MG63 (cell line): Measurements from ENCODE around the gene CROT. TPM values are rescaled to one million over a fixed set of nuclear protein-coding genes. Genes with fewer than 3 reads are reported as not detected.

ENCODE experiments used
- DNase-seq: peaks from one replicate; pipeline ENCODE4 v3.0.0-alpha.2; 2020
- H3K27me3 ChIP-seq: fragments of 250-450 bp; sonication (Bioruptor Pico); 2 replicates; pipeline ENCODE4 v1.5.1; 2020; ENCODE audit warnings: mild to moderate bottlenecking, moderate library complexity
- H3K36me3 ChIP-seq: fragments of 250-450 bp; sonication (Bioruptor Pico); 2 replicates; pipeline ENCODE4 v1.5.1; 2020; ENCODE audit warnings: mild to moderate bottlenecking, moderate library complexity
- H3K4me3 ChIP-seq: fragments of 250-450 bp; sonication (Bioruptor Pico); 2 replicates; pipeline ENCODE4 v1.5.1; 2020; ENCODE audit warnings: mild to moderate bottlenecking, moderate library complexity
- H3K9me3 ChIP-seq: fragments of 250-450 bp; sonication (Bioruptor Pico); 2 replicates; pipeline ENCODE4 v1.5.1; 2020; ENCODE audit warnings: mild to moderate bottlenecking, moderate library complexity
- total RNA-seq: library from RNA; depleted of rRNA; stranded (reverse); fragments of >200 nt; shearing (Covaris generic); gene quantifications from 2 replicates; pipeline ENCODE4 v1.2.3, GENCODE V29; 2014; ENCODE audit warnings: low replicate concordance; rRNA removed

Gene CROT
- total RNA-seq, 1 experiment from 2014 or later, result 4.5 TPM

DNA sequence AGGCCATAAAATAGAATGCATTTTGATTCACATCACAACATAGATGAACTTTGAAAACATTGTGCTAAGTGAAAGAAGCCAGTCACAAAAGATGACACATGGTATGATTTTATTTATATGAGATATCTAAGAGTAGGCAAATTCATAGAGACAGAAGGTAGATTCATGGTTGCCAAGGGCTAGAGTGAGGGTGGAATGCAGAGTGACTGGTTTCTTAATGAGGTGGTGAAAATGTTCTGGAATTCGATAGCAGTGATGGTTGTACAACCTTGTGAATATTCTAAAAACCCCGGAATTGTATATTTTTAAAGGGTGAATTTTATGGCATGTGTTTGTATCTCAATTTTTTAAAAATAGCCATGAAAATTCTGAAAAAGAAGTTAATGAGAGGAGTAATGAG lies 87.1 kb downstream of the CROT start:
- H3K9me3 ChIP-seq, result no peaks in the 10 kb centered on the region
- no peak overlapping the region for H3K4me3 ChIP-seq
- no peaks in the 10 kb centered on the region for H3K36me3 ChIP-seq
- H3K27me3 ChIP-seq, result no peaks in the 10 kb centered on the region
- no peak for DNase-seq

DNA sequence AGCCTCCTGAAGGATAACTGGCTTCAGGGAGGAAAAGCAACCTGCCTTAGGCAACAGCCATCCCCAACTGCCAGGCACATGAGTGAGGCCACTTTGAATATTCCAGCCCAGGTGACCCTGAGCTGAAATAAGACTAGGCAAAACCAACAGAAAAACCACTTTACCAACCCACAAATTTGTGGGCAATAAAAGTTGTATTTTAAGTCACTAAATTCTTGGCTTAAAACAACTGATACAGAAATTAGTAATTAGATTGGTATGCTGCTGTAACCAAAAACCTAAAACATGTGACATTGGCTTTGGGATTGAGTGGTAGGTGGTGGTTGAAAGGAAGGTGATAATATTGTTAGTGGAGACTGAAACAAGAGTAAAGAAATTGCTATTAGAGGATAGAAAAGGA lies 90.1 kb downstream of the CROT start:
- no peaks in the 10 kb centered on the region for H3K9me3 ChIP-seq
- no peak for DNase-seq
- H3K4me3 ChIP-seq, result no peak overlapping the region
- H3K36me3 ChIP-seq, result no peaks in the 10 kb centered on the region
- no peaks in the 10 kb centered on the region for H3K27me3 ChIP-seq

DNA sequence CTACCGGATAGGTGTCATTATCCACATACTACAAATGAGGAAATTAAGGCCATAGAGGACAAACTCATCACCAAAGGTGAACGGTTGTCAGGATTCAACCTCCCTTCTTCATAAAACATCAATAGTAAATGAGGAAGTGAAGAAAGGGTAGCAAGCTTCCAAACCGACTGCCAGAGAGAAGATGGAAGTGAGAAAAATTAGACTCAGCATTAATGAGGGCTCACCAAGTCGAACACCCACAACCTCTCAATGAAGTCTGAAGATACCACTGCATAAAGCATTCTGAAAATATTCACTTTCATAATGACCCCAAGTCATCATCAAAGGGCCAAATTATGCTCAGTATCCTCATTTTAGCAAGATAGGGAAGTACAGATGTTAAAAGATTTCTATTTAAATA lies 100.4 kb downstream of the CROT start:
- no peak for DNase-seq

DNA sequence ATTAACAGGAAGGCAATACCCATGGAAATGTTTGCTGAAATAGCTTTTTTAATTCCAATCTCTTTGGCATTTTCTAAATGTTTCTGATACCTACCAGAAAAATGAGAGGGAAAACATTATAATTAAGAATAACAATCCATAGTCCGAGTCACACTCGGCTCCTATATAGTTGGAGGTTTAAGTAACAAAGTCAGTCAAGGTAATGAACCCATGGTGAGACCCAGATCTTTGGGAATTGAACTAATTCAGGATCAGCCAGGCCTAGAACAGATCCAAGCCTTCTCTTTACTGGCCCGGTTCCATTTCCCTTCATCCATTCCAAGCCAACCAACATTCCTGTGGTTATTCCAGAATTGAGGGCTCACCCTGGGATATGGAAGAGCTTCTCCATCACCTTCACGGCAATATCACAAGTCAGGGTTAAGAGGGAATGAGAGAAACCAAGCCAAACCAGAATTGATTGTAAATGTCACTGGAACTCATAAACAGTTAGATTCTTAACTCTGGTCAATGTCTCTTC lies 101.7 kb downstream of the CROT start:
- Histone ChIP-seq H3K9me3 (no peaks in the 10 kb centered on the region), H3K4me3 (no peak overlapping the region), H3K27me3 (no peaks in the 10 kb centered on the region), H3K36me3 (no peaks in the 10 kb centered on the region)
- DNase-seq, result no peak

More for the DNA sequence above, 100.4 kb downstream of the CROT start:
- no peaks in the 10 kb centered on the region for H3K9me3 ChIP-seq
- no peaks in the 10 kb centered on the region for H3K36me3 ChIP-seq
- H3K4me3 ChIP-seq, result no peak overlapping the region
- H3K27me3 ChIP-seq, result no peaks in the 10 kb centered on the region

DNA sequence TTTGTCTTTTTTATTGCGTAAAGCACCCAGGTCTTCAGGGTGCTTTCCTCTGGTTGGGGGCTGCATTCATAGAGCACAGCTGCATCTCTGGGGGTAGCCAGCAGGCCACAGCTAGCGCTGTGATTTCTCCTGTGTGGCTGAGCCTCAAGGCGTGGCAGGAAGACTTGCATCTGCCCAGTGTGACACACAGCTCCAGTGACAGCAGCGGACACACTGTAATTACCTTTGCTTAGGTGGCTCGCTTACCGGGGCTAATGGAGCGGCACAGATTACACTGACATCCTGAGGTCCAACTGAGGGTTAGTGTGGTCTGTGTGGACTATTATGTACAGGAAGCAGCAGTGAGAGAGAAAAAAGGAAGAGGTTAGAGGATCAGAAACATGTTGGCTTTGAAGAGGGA lies 102.9 kb downstream of the CROT start:
- DNase-seq, result no peak
- no peaks in the 10 kb centered on the region for H3K9me3 ChIP-seq
- H3K27me3 ChIP-seq, result no peaks in the 10 kb centered on the region
- H3K36me3 ChIP-seq, result no peaks in the 10 kb centered on the region
- H3K4me3 ChIP-seq, result no peak overlapping the region

Other genes with a start within 250 kb of the CROT start
- 11.2 and 18.6 TPM in 2 replicates for gene DMTF1, start 193.2 kb upstream of the CROT start, total RNA-seq
- 12.9 and 24.7 TPM in 2 replicates for gene TMEM243, start 125.9 kb upstream of the CROT start, total RNA-seq
- 0.69 and 0.99 TPM in 2 replicates for gene ABCB4, start 130.0 kb downstream of the CROT start, total RNA-seq